LNCAP (cell line): ENCODE measurements around the gene ARRDC4.

Source experiments
- CTCF ChIP-seq: fragments of 450-650 bp; IDR thresholded peaks from 2 replicates; pipeline ENCODE4 v1.5.1; 2017; ENCODE audit warnings: mild to moderate bottlenecking

The ARRDC4 gene

GRCh38 chr15:98013631-98014030 lies 53.1 kb downstream of the ARRDC4 start:
- TF ChIP-seq CTCF, result no peak

- no peak for TF ChIP-seq CTCF
Observed at GRCh38 chr15:98017150-98017964, 56.9 kb downstream of the ARRDC4 start.

GRCh38 chr15:98018761-98019351 lies 58.4 kb downstream of the ARRDC4 start:
- TF ChIP-seq CTCF, result no peak
